OCI-LY7 (cell line): Measurements from ENCODE around the gene ELN. TPM values are rescaled to one million over a fixed set of nuclear protein-coding genes. Genes with fewer than 3 reads are reported as not detected.

Source experiments
- BruUV-seq: library from RNA; stranded (reverse); fragments of 400-500 nt; replicated peaks from 2 replicates; lab custom pipeline; 2021; lab: Mats Ljungman, UMichigan
- CTCF ChIA-PET: fragments of 300-600 bp; sonication (Branson Sonifier 250); formaldehyde crosslinking; loops from one replicate; lab custom pipeline; 2022; ENCODE audit warnings: antibody characterized with exemption; ENCODE audit not compliant: unreplicated experiment; lab: Charles Lee
- POLR2A ChIA-PET: fragments of 300-600 bp; sonication (Branson Sonifier 250); formaldehyde crosslinking; loops from one replicate; lab custom pipeline; 2022; ENCODE audit warnings: antibody characterized with exemption; lab: Charles Lee
- DNase-seq: peaks from one replicate; pipeline ENCODE4 v3.0.0-alpha.2; 2015; ENCODE audit warnings: low spot score
- H2AFZ ChIP-seq: fragments of 200-600 bp; sonication (generic), shearing (Covaris generic); 2 replicates; pipeline ENCODE4 v1.6.1; 2014; ENCODE audit warnings: mild to moderate bottlenecking, antibody characterized with exemption, low read length, moderate library complexity
- H3K27ac ChIP-seq: fragments of 200-600 bp; sonication (generic); 2 replicates; pipeline ENCODE4 v1.5.1; 2014; ENCODE audit warnings: mixed run types, low read depth, mild to moderate bottlenecking, moderate library complexity, low read length, inconsistent platforms; ENCODE audit not compliant: poor library complexity, severe bottlenecking
- H3K36me3 ChIP-seq: fragments of 200-600 bp; sonication (generic); 2 replicates; pipeline ENCODE4 v1.6.1; 2014; ENCODE audit warnings: mild to moderate bottlenecking, antibody characterized with exemption, low read length, moderate library complexity, mixed read lengths; ENCODE audit not compliant: insufficient read depth
- H3K4me1 ChIP-seq: fragments of 200-600 bp; sonication (generic); 2 replicates; pipeline ENCODE4 v1.5.1; 2014; ENCODE audit warnings: mild to moderate bottlenecking, low read length; ENCODE audit not compliant: insufficient read depth, poor library complexity, severe bottlenecking
- H3K4me2 ChIP-seq: fragments of 200-600 bp; sonication (generic); 2 replicates; pipeline ENCODE4 v1.6.1; 2014; ENCODE audit warnings: mild to moderate bottlenecking, low read length
- H3K4me3 ChIP-seq: fragments of 200-600 bp; sonication (generic); 2 replicates; pipeline ENCODE4 v1.5.1; 2014; ENCODE audit warnings: mild to moderate bottlenecking, low read depth, low read length; ENCODE audit not compliant: poor library complexity, severe bottlenecking
- H3K79me2 ChIP-seq: fragments of 200-600 bp; sonication (generic); 2 replicates; pipeline ENCODE4 v1.6.1; 2016; ENCODE audit warnings: low read depth, mild to moderate bottlenecking, low read length, moderate library complexity, mixed read lengths; ENCODE audit not compliant: insufficient read depth
- H3K9me2 ChIP-seq: fragments of 200-600 bp; sonication (generic); 2 replicates; pipeline ENCODE4 v1.6.1; 2016; ENCODE audit warnings: mild to moderate bottlenecking, low read length, mixed read lengths; ENCODE audit not compliant: insufficient read depth
- H3K9me3 ChIP-seq: fragments of 200-600 bp; sonication (generic); 2 replicates; pipeline ENCODE4 v1.6.1; 2014; ENCODE audit warnings: mild to moderate bottlenecking, mixed run types, low read length, mixed read lengths
- H4K20me1 ChIP-seq: fragments of 200-600 bp; sonication (generic); 2 replicates; pipeline ENCODE4 v1.6.1; 2014; ENCODE audit warnings: mild to moderate bottlenecking, antibody characterized with exemption, low read length, moderate library complexity, mixed read lengths; ENCODE audit not compliant: insufficient read depth
- EZH2phosphoT487 ChIP-seq: fragments of 200-600 bp; sonication (generic); IDR thresholded peaks from 2 replicates; pipeline ENCODE4 v1.6.1; 2018; ENCODE audit warnings: low read depth, borderline replicate concordance, mild to moderate bottlenecking, mixed run types, antibody characterized with exemption, low read length, moderate library complexity, mixed read lengths
- intact Hi-C: fragments of 100-400 bp; cut with micrococcal nuclease; formaldehyde crosslinking; loops from one replicate; pipeline ENCODE4 v1.10.0; 2022; ENCODE audit not compliant: unreplicated experiment
- total RNA-seq, 2 experiments: library from RNA; depleted of rRNA in 1 of 2; stranded (reverse); fragments of >200 nt in 1 of 2; shearing (Covaris generic) in 1 of 2; gene quantifications; 2 replicates each; pipeline ENCODE4 v1.2.3, GENCODE V29; 2014 to 2022
- TF ChIP-seq, protein P1 (sequence below): fragments of 200-600 bp; sonication (generic); conservative IDR thresholded peaks from 2 replicates; pipeline ENCODE4 v1.5.1; 2014; ENCODE audit warnings: mild to moderate bottlenecking, antibody characterized with exemption, low read length, moderate library complexity, mixed read lengths

Gene ELN
- total RNA-seq, 2 experiments from 2014 or later, result not detected

DNA sequence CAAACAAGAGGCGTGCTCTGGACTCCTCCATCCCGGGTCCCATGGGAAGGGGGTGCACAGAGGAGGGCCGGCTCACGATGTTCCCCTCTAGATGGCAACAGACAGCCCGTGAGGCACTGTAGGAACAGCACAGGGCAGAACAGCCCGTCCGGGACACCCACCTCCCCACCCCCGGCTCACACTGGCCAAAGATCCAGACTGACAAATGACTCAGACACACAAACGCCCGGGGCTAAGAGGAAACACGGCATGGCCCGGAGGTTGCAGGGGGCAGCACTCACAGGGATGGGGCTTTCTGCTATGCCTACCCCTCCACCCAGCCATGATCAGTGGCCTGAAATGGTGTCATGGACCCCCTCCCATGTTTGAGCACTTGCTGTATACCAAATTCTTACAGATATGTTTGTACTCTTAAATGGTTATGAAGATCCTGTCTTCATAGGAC is 4.9 kb upstream of the ELN start:
- Histone ChIP-seq H3K9me3 (no peaks in the 10 kb centered on the region), H2AFZ (no peak overlapping the region), H4K20me1 (no peaks in the 10 kb centered on the region), H3K36me3 (no peaks in the 10 kb centered on the region), H3K9me2 (no peaks in the 10 kb centered on the region), H3K4me2 (no peak overlapping the region), H3K79me2 (no peaks in the 10 kb centered on the region), H3K4me3 (no peak overlapping the region), H3K4me1 (no peaks in the 10 kb centered on the region), H3K27ac (no peak overlapping the region)
- BruUV-seq, result no TSS peak
- ChIA-PET POLR2A (interaction anchor here (0.6 kb wide), 1 partner anchor 40 kb away, joined by 3 read pairs; no protein-coding TSS in a partner anchor), CTCF (no interaction called here)
- no peak for TF ChIP-seq EZH2phosphoT487
- TF ChIP-seq, protein P1, sequence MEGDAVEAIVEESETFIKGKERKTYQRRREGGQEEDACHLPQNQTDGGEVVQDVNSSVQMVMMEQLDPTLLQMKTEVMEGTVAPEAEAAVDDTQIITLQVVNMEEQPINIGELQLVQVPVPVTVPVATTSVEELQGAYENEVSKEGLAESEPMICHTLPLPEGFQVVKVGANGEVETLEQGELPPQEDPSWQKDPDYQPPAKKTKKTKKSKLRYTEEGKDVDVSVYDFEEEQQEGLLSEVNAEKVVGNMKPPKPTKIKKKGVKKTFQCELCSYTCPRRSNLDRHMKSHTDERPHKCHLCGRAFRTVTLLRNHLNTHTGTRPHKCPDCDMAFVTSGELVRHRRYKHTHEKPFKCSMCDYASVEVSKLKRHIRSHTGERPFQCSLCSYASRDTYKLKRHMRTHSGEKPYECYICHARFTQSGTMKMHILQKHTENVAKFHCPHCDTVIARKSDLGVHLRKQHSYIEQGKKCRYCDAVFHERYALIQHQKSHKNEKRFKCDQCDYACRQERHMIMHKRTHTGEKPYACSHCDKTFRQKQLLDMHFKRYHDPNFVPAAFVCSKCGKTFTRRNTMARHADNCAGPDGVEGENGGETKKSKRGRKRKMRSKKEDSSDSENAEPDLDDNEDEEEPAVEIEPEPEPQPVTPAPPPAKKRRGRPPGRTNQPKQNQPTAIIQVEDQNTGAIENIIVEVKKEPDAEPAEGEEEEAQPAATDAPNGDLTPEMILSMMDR, result no peak
- DNase-seq, result no peak
- intact Hi-C loops, result no loop called here

- no TSS peak for BruUV-seq
- ChIA-PET POLR2A (interaction anchor here (0.6 kb wide), 1 partner anchor 41 kb away, joined by 3 read pairs; no protein-coding TSS in a partner anchor), CTCF (no interaction called here)
- Histone ChIP-seq H3K27ac (no peak overlapping the region), H2AFZ (no peak overlapping the region), H3K4me1 (no peaks in the 10 kb centered on the region), H3K4me3 (no peak overlapping the region), H3K9me3 (no peaks in the 10 kb centered on the region), H3K36me3 (no peaks in the 10 kb centered on the region), H4K20me1 (no peaks in the 10 kb centered on the region), H3K9me2 (no peaks in the 10 kb centered on the region), H3K4me2 (no peak overlapping the region), H3K79me2 (no peaks in the 10 kb centered on the region)
- no peak for DNase-seq
- intact Hi-C loops, result no loop called here
- TF ChIP-seq, protein P1, result no peak
- TF ChIP-seq EZH2phosphoT487, result no peak
Observed at GRCh38 chr7:74023786-74024185, 4.2 kb upstream of the ELN start.

GRCh38 chr7:74025146-74025545 is 2.8 kb upstream of the ELN start:
- Histone ChIP-seq H3K4me1 (no peaks in the 10 kb centered on the region), H3K79me2 (no peaks in the 10 kb centered on the region), H4K20me1 (no peaks in the 10 kb centered on the region), H3K27ac (no peak overlapping the region), H3K9me2 (no peaks in the 10 kb centered on the region), H3K4me2 (no peak overlapping the region), H2AFZ (no peak overlapping the region), H3K9me3 (no peaks in the 10 kb centered on the region), H3K36me3 (no peaks in the 10 kb centered on the region), H3K4me3 (no peak overlapping the region)
- ChIA-PET CTCF (no interaction called here), POLR2A (interaction anchor here (0.7 kb wide), 1 partner anchor 151 kb away, joined by 3 read pairs; no protein-coding TSS in a partner anchor)
- no peak for TF ChIP-seq EZH2phosphoT487
- TF ChIP-seq, protein P1, result no peak
- intact Hi-C loops, result no loop called here
- BruUV-seq, result no TSS peak
- DNase-seq, result no peak
